HepG2 (cell line): Measurements from ENCODE around the gene CNBD2. TPM values are rescaled to one million over a fixed set of nuclear protein-coding genes. Genes with fewer than 3 reads are reported as not detected.

ENCODE experiments used
- ARID5B ChIP-seq: IDR thresholded peaks from 2 replicates; pipeline ENCODE4 v1.4.0; 2020; ENCODE audit warnings: mild to moderate bottlenecking, missing genetic modification reagents
- ATAD3A ChIP-seq: sonication (generic); formaldehyde crosslinking; IDR thresholded peaks from 2 replicates; pipeline ENCODE4 v1.4.0; 2020; ENCODE audit warnings: missing genetic modification reagents
- BRF2 ChIP-seq: sonication (generic); formaldehyde crosslinking; IDR thresholded peaks from 2 replicates; pipeline ENCODE4 v1.8.1; 2022; ENCODE audit warnings: mild to moderate bottlenecking, missing genetic modification reagents
- EHMT2 ChIP-seq: fragments of 200-600 bp; sonication (generic); IDR thresholded peaks from 2 replicates; pipeline ENCODE4 v1.7.0; 2017; ENCODE audit warnings: antibody characterized with exemption, low read depth, low read length, borderline replicate concordance
- ETS1 ChIP-seq: sonication (generic); formaldehyde crosslinking; IDR thresholded peaks from 2 replicates; pipeline ENCODE4 v1.4.0; 2020; ENCODE audit warnings: missing genetic modification reagents
- FOXM1 ChIP-seq: sonication (generic); formaldehyde crosslinking; IDR thresholded peaks from 2 replicates; pipeline ENCODE4 v1.5.0; 2020; ENCODE audit warnings: missing genetic modification reagents
- ZBED4 ChIP-seq: sonication (generic); formaldehyde crosslinking; IDR thresholded peaks from 2 replicates; pipeline ENCODE4 v1.4.0; 2020; ENCODE audit warnings: missing genetic modification reagents, borderline replicate concordance
- ZC3H4 ChIP-seq: sonication (generic); formaldehyde crosslinking; IDR thresholded peaks from 2 replicates; pipeline ENCODE4 v1.4.0; 2020; ENCODE audit warnings: missing genetic modification reagents, borderline replicate concordance
- ZNF792 ChIP-seq: IDR thresholded peaks from 2 replicates; pipeline ENCODE4 v1.6.1; 2016
- ZZZ3 ChIP-seq: sonication (generic); formaldehyde crosslinking; IDR thresholded peaks from 2 replicates; pipeline ENCODE4 v1.4.0; 2020; ENCODE audit warnings: missing genetic modification reagents, mild to moderate bottlenecking, borderline replicate concordance
- polyA plus RNA-seq, 8 experiments: library from polyadenylated mRNA; depleted of rRNA in 3 of 8; stranded (reverse) in 7 of 8; unstranded in 1 of 8; fragments of >200 nt; fragmentation: Illumina TruSeq in 4 of 8; extraction: Trizol in 4 of 8; gene quantifications; 2 replicates each; pipeline versions ENCODE4 v1.2.1 to v1.2.3, GENCODE V29; 2011 to 2016; ENCODE audit warnings: low read depth in 4 of 8, missing spikeins in 1 of 8, mixed read lengths in 1 of 8; ENCODE audit not compliant: insufficient read depth in 1 of 8
- total RNA-seq, 5 experiments: library from RNA; depleted of rRNA; stranded (reverse); fragments of >200 nt; fragmentation: Illumina TruSeq; extraction: Trizol; gene quantifications; 2 replicates each; pipeline ENCODE4 v1.2.3, GENCODE V29; 2016; ENCODE audit warnings: low read depth in 1 of 5

Gene CNBD2
- total and polyA plus RNA-seq, 2 of the 13 experiments (the other 11 are each of a cell fraction or from before 2014, with no cell fraction given) = 12.4 to 22.8 TPM

- peak; percentile 87; the same call in 1 of the 2 replicates for TF ChIP-seq ETS1
- 0 out of 2 replicates have a peak, but pooled peaks have one; percentile 5 for TF ChIP-seq EHMT2
- TF ChIP-seq ZZZ3 (CRISPR knock-in tag) = peak; percentile 88; the same call in 1 of the 2 replicates
- TF ChIP-seq FOXM1 (CRISPR knock-in tag) = no peak
- peak; percentile 84; the same call in 1 of the 2 replicates for TF ChIP-seq ARID5B (CRISPR knock-in tag)
- TF ChIP-seq ZC3H4 = no peak; the same call in 1 of the 2 replicates
- TF ChIP-seq ATAD3A = no peak
- TF ChIP-seq ZNF792 (CRISPR knock-in tag) = peak; percentile 97
- peak; percentile 96 for TF ChIP-seq BRF2 (CRISPR knock-in tag)
- TF ChIP-seq ZBED4 = peak; percentile 85
- TF ChIP-seq, all 625 proteins: peak for 492
Observed at GRCh38 chr20:35954200-35954906, 14.0 kb upstream of the CNBD2 start, which contains the start of gene SCAND1 (continued).
